GM12891 (cell line): ENCODE measurements around the gene SLC7A1.
A peak's percentile ranks its signal among the peaks of the same experiment; 100 is the strongest.

Source experiments
- DNase-seq: peaks from one replicate; pipeline ENCODE4 v3.0.0; 2011; ENCODE audit warnings: low spot score; ENCODE audit not compliant: insufficient read length
- FAIRE-seq: peaks from 2 replicates; lab custom pipeline; 2011; peaks lifted over from hg19 to GRCh38; lab: Jason Lieb, UNC
- PAX5 ChIP-seq: IDR thresholded peaks from 2 replicates; pipeline ENCODE4 v1.6.1; 2011; ENCODE audit warnings: low read length, moderate library complexity, mild to moderate bottlenecking; ENCODE audit not compliant: insufficient read depth, severe bottlenecking
- POLR2A ChIP-seq: IDR thresholded peaks from 2 replicates; pipeline ENCODE4 v1.6.1; 2011; ENCODE audit warnings: low read depth, low read length, control low read depth
- POLR2AphosphoS5 ChIP-seq: IDR thresholded peaks from 2 replicates; pipeline ENCODE4 v1.6.1; 2011; ENCODE audit warnings: low read depth, low read length, control low read depth
- POU2F2 ChIP-seq: IDR thresholded peaks from 2 replicates; pipeline ENCODE4 v1.6.1; 2011; ENCODE audit warnings: low read depth, mild to moderate bottlenecking, control low read depth, low read length, moderate library complexity
- SPI1 ChIP-seq: IDR thresholded peaks from 2 replicates; pipeline ENCODE4 v1.6.1; 2011; ENCODE audit warnings: low read depth, low read length, control low read depth
- TAF1 ChIP-seq: IDR thresholded peaks from 2 replicates; pipeline ENCODE4 v1.6.1; 2011; ENCODE audit warnings: low read depth, low read length, control low read depth

Gene SLC7A1

GRCh38 chr13:29587645-29588044, 7.8 kb downstream of the SLC7A1 start:
- peak; percentile 43; the same call in 1 of the 2 replicates for TF ChIP-seq POLR2AphosphoS5
- TF ChIP-seq POU2F2 = no peak
- DNase-seq (no peak), FAIRE-seq (no peak)

GRCh38 chr13:29583073-29583785, 12.3 kb downstream of the SLC7A1 start:
- no peak for FAIRE-seq
- DNase-seq = no peak
- no peak for TF ChIP-seq POU2F2

DNA sequence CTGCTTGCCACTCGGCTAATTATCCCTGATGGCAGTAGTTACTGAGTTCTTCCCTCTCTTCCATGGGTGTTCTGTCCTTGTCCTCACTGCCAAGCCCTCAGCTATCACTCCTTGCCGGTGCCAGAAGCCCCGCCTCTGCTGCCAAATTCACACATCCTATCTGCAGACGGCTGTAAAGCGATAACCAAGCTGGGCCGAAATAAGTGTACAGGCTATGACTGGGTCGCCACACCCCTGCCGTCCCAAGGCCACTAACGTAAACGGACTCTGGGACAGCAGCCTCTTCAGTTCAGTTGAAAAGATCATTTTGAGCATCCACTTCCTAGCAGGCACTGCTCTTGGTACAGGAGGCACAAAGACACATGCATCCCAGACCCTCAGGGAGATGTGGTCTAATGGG, 13.3 kb downstream of the SLC7A1 start:
- DNase-seq (no peak), FAIRE-seq (no peak)
- TF ChIP-seq POLR2AphosphoS5 (peak; percentile 24; the same call in 1 of the 2 replicates), TAF1 (no peak), POLR2A (no peak), POU2F2 (no peak), PAX5 (no peak), SPI1 (no peak)

- DNase-seq (no peak), FAIRE-seq (no peak)
- TF ChIP-seq POU2F2 (no peak), PAX5 (no peak), TAF1 (no peak), POLR2AphosphoS5 (no peak; the same call in 1 of the 2 replicates), POLR2A (no peak), SPI1 (no peak)
These were observed 13.8 kb downstream of the SLC7A1 start for GRCh38 chr13:29581666-29582065.

DNA sequence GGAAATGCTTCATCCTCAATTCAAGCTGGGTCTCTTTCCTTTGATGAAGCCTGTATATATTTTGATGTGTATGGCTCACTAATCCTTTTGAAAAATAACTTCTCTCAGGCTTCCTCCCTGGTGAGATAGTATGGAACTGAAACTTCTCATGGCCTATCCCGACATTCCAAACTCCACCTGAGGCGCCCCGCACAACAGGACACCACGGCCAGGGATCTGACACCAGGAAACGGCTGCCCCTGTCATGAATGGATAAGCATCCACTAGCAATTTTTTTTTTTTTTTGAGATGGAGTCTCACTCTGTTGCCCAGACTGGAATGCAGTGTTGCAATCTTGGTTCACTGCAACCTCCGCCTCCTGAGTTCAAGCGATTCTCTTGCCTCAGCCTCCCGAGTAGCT, 16.4 kb downstream of the SLC7A1 start:
- FAIRE-seq = no peak
- no peak for TF ChIP-seq POLR2AphosphoS5
- TF ChIP-seq SPI1 = no peak
- TF ChIP-seq POLR2A = no peak
- no peak for TF ChIP-seq POU2F2
- no peak for TF ChIP-seq PAX5
- TF ChIP-seq TAF1 = no peak
- no peak for DNase-seq

GRCh38 chr13:29578300-29579085, 17.0 kb downstream of the SLC7A1 start:
- DNase-seq (no peak), FAIRE-seq (no peak)
- TF ChIP-seq POLR2A = no peak
- no peak; the same call in 1 of the 2 replicates for TF ChIP-seq POLR2AphosphoS5
- no peak for TF ChIP-seq TAF1
- TF ChIP-seq PAX5 = no peak
- TF ChIP-seq POU2F2 = no peak
- no peak for TF ChIP-seq SPI1

GRCh38 chr13:29577136-29578051, 18.1 kb downstream of the SLC7A1 start:
- DNase-seq (no peak), FAIRE-seq (no peak)
- TF ChIP-seq SPI1 (no peak), POLR2AphosphoS5 (no peak), PAX5 (no peak), TAF1 (no peak), POU2F2 (no peak), POLR2A (no peak)

DNA sequence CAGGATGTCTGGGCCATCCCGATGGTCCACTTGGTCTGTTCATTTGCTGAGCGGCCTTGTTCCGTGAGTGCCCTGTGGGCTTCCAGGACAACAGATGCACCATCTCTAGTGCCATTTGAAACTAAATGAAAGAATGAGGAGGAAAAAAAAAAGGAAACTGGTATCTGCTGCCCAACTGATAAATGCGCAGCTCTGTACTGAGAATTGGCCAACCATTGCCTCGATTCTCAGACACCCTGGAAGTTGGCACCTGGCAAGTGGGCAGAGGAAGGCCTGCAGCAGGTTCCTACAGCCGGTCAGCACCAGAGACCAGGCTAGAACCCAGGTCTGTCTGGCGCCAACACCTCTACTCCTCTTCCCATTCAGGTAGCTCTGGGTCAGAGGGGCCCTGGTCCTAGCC, 18.9 kb downstream of the SLC7A1 start:
- TF ChIP-seq POLR2A = no peak
- no peak for TF ChIP-seq SPI1
- TF ChIP-seq PAX5 = no peak
- TF ChIP-seq POLR2AphosphoS5 = no peak
- TF ChIP-seq POU2F2 = no peak
- TF ChIP-seq TAF1 = no peak
- FAIRE-seq = no peak
- no peak for DNase-seq

DNA sequence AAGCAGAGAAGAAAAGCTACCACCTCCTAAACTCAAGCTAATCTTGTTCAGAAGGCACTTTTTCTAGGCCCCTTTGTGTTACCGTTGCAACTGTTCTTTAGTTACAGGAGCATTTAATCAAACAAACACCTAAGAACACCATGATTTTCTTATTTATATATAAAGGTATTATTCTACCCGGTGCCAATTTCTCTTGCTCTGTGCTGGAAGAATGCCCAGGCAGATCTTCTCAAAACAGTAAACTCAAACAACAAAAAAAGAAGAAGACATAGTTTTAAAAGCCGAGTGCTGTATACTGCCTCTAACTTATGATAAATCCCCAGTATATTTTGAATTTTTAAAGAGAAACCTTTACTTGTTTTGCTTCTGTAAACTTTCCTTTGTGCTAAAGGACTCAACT, 20.4 kb downstream of the SLC7A1 start:
- no peak for TF ChIP-seq POU2F2
- no peak for TF ChIP-seq POLR2A
- TF ChIP-seq TAF1 = no peak
- no peak for TF ChIP-seq SPI1
- no peak for TF ChIP-seq POLR2AphosphoS5
- no peak for TF ChIP-seq PAX5
- FAIRE-seq = no peak
- DNase-seq = no peak
